Spleen (tissue), 7 donors: ENCODE data around the gene RBFOX1.

ENCODE experiments used
- POLR2A ChIP-seq, 3 donors: fragments of 450-650 bp; IDR thresholded peaks; one replicate each; pipeline ENCODE4 v1.5.1; 2017; ENCODE audit warnings: antibody characterized with exemption in 3 of 3, mild to moderate bottlenecking in 1 of 3
- POLR2AphosphoS5 ChIP-seq, 3 donors: sonication (generic); formaldehyde crosslinking; IDR thresholded peaks; one replicate each; pipeline ENCODE4 v1.5.1; 2017; ENCODE audit warnings: antibody characterized with exemption in 3 of 3
- TF ChIP-seq, protein P1 (sequence below), 11 experiments: fragments of 200-600 bp in 7 of 11; fragments of 450-650 bp in 4 of 11; sonication (generic) in 4 of 11; IDR thresholded peaks in 8 of 11; conservative IDR thresholded peaks in 3 of 11; 1 replicate in 7 of 11; 2 replicates in 4 of 11; pipeline versions ENCODE4 v1.4.0 to v1.8.0; 2016 to 2021; ENCODE audit warnings: antibody characterized with exemption in 11 of 11, inconsistent platforms in 4 of 11, mild to moderate bottlenecking in 1 of 11
- donor health status: DM: no; HTN: no; CAD: no; lungs with moderate emphysema.
- donor health status: DM: no; HTN: no; CAD: no.
- donor health status: DM: no; HTN: no; CAD: no.

DNA sequence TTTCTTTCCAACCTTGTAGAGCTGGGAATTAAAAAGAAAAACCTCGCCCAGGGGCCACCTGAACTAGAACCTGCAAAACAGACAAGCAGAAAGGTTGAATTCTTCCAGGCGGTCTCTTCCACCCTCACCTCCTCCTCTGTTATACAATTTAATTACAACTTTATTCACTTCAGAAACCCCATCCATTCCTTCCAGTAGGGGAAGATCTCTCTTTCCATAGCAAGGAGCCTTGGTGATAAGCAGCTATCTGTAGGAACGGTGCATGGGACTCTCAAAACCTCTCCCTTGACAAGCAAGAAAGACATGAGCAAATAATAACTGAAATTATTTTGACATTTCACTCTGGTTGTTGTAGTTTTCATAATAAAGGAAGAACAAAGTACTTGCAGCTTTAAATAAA is 176.0 kb downstream of the RBFOX1 start:
- TF ChIP-seq POLR2A (IDR thresholded peaks at IDR 0.05), result no peak
- TF ChIP-seq, protein P1, sequence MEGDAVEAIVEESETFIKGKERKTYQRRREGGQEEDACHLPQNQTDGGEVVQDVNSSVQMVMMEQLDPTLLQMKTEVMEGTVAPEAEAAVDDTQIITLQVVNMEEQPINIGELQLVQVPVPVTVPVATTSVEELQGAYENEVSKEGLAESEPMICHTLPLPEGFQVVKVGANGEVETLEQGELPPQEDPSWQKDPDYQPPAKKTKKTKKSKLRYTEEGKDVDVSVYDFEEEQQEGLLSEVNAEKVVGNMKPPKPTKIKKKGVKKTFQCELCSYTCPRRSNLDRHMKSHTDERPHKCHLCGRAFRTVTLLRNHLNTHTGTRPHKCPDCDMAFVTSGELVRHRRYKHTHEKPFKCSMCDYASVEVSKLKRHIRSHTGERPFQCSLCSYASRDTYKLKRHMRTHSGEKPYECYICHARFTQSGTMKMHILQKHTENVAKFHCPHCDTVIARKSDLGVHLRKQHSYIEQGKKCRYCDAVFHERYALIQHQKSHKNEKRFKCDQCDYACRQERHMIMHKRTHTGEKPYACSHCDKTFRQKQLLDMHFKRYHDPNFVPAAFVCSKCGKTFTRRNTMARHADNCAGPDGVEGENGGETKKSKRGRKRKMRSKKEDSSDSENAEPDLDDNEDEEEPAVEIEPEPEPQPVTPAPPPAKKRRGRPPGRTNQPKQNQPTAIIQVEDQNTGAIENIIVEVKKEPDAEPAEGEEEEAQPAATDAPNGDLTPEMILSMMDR (IDR thresholded peaks at IDR 0.05 in 8 of 11, conservative IDR thresholded peaks at IDR 0.05 in 3 of 11), result no peak
- TF ChIP-seq POLR2AphosphoS5 (IDR thresholded peaks at IDR 0.05), result no peak
